A549 (cell line): ENCODE results near the gene PDSS2.

Experiments used
- CEBPB ChIP-seq, 2 experiments: fragments of >200 bp in 1 of 2; sonication (Bioruptor Twin) in 1 of 2; formaldehyde crosslinking in 1 of 2; IDR thresholded peaks; 2 replicates each; pipeline ENCODE4 v1.6.1; 2012 to 2016
- CHD4 ChIP-seq: fragments of 200-600 bp; sonication (generic); IDR thresholded peaks from 2 replicates; pipeline ENCODE4 v1.6.1; 2016; ENCODE audit warnings: antibody characterized with exemption, mild to moderate bottlenecking, borderline replicate concordance
- ELK1 ChIP-seq: fragments of 150-350 bp; IDR thresholded peaks from 2 replicates; pipeline ENCODE4 v1.6.1; 2014; ENCODE audit warnings: low read depth, mild to moderate bottlenecking, low read length
- PBX3 ChIP-seq: IDR thresholded peaks from 2 replicates; pipeline ENCODE4 v1.6.1; 2012
- RCOR1 ChIP-seq: fragments of 150-350 bp; IDR thresholded peaks from 2 replicates; pipeline ENCODE4 v1.6.1; 2014; ENCODE audit warnings: antibody characterized with exemption, low read length, low read depth
- SMC3 ChIP-seq: fragments of >200 bp; sonication (Bioruptor Twin); formaldehyde crosslinking; IDR thresholded peaks from 3 replicates; pipeline ENCODE4 v1.6.1; 2018; ENCODE audit warnings: inconsistent platforms
- TF ChIP-seq, protein P1 (sequence below): fragments of >200 bp; sonication (Bioruptor Twin); formaldehyde crosslinking; IDR thresholded peaks from 3 replicates; pipeline ENCODE4 v1.5.1; 2016

GRCh38 chr6:107180099-107180498 lies 279.3 kb downstream of the PDSS2 start:
- TF ChIP-seq, protein P1, sequence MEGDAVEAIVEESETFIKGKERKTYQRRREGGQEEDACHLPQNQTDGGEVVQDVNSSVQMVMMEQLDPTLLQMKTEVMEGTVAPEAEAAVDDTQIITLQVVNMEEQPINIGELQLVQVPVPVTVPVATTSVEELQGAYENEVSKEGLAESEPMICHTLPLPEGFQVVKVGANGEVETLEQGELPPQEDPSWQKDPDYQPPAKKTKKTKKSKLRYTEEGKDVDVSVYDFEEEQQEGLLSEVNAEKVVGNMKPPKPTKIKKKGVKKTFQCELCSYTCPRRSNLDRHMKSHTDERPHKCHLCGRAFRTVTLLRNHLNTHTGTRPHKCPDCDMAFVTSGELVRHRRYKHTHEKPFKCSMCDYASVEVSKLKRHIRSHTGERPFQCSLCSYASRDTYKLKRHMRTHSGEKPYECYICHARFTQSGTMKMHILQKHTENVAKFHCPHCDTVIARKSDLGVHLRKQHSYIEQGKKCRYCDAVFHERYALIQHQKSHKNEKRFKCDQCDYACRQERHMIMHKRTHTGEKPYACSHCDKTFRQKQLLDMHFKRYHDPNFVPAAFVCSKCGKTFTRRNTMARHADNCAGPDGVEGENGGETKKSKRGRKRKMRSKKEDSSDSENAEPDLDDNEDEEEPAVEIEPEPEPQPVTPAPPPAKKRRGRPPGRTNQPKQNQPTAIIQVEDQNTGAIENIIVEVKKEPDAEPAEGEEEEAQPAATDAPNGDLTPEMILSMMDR, result no peak
- TF ChIP-seq CHD4, result no peak
- no peak for TF ChIP-seq RCOR1
- TF ChIP-seq SMC3, result no peak
- no peak for TF ChIP-seq CEBPB (IDR thresholded peaks at IDR 0.05)
- no peak for TF ChIP-seq ELK1
- TF ChIP-seq PBX3, result no peak
